Hematopoietic multipotent progenitor cell (in vitro differentiated cells): ENCODE data around the gene KDM7A. TPM values are rescaled to one million over a fixed set of nuclear protein-coding genes. Genes with fewer than 3 reads are reported as not detected.

Experiments used
- small RNA-seq: library from RNA; depleted of rRNA; stranded (forward); fragments of <200 nt; gene quantifications from one replicate; pipeline ENCODE3, GENCODE V24; 2012
- total RNA-seq: library from RNA; depleted of rRNA; stranded (reverse); fragments of >200 nt; gene quantifications from one replicate; pipeline ENCODE4 v1.2.3, GENCODE V29; 2012

KDM7A gene
- total RNA-seq, 1 donor, result 3.2 TPM

Small RNA genes lying within 50 kb of the gene (small RNA-seq; reads per million reads assigned to genes)
- gene RF00019 (not detected), gene RNU6-797P (not detected)

Other genes with a start within 250 kb of the KDM7A start
- gene PARP12, start 114.0 kb downstream of the KDM7A start, total RNA-seq, result 50.9 TPM
- gene SLC37A3, start 221.5 kb upstream of the KDM7A start, total RNA-seq, result 26.1 TPM
- 3.2 TPM for gene RAB19, start 227.1 kb upstream of the KDM7A start, total RNA-seq